Midbrain (tissue), 1 donor: ENCODE results near the gene ASXL2.

Source experiments
- DNase-seq: peaks from one replicate; lab custom pipeline; 2025; lab: John Stamatoyannopoulos, UW

Gene ASXL2

DNA sequence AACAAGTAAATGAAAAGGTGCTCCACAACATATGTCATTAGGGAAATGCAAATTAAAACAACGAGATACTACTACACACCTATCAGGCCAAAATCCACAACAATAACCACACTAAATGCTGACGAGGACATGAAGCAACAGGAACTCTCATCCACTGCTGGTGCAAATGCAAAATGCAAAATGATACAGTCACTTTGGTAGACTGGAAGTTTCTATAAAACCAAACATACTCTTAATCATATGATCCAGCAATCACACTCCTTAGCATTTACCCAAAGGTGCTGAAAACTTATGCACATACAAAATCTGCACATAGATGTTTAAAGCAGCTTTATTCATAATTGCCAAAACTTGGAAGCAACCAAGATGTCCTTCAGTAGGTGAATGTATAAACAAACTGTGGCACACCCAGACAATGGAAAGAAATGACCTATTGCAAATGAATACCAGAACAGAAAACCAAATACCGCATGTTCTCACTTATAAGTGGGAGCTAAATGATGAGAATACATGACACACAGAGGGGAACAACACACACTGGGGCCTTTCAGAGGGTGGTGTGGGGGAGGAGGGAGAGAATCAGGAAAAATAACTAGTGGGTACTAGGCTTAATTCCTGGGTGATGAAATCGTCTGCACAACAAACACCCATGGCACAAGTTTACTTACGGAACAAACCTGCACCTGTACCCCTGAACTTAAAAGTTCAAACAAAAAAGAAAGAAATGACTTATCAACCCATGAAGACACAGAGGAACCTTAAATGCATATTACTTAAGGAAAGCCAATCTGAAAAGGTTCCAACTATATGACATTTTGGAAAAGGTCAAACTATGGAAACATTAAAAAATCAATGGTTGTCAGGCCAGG is 80.4 kb downstream of the ASXL2 start:
- no peak for DNase-seq

GRCh38 chr2:25794544-25795276 is 83.6 kb downstream of the ASXL2 start:
- DNase-seq, result no peak

- DNase-seq, result no peak
Observed at GRCh38 chr2:25790074-25790790, 88.1 kb downstream of the ASXL2 start.

DNA sequence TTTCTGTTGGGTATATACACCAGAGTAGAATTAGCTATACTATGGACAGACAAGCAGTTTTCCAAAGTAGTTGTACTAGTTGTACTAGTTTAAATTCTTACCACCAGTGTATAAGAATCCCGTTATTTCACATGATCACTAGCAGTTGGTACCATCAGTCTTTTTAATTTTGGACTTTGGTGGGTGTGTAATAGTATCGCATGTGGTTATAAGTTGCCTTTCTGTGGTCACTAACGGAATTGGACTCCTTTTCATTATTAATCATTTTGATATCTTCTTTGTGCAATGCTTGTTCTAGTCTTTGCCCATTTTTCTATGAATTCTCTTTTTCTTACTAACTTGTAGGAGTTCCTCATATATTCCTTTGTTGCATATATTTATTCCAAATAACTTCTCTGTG is 89.8 kb downstream of the ASXL2 start:
- DNase-seq, result no peak

GRCh38 chr2:25787020-25787419 is 91.3 kb downstream of the ASXL2 start:
- DNase-seq, result no peak

DNA sequence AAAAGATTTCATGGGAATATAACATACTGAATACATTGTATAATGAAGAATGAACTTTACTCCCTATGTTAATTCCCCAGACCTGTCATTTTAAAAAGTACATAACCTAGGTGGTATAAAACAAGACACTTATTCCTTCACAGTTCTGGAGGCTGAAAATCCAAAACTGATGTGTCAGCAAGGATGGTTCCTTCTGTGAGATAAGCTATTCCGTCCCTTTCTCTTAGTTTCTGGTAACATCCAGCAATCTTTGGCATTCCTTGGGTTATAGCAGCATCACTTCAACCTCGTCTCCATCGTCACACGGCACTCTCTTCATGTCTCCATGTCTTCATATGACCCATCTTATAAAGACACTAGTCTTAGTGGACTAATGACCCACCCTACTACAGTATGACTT is 93.9 kb downstream of the ASXL2 start:
- no peak for DNase-seq

DNA sequence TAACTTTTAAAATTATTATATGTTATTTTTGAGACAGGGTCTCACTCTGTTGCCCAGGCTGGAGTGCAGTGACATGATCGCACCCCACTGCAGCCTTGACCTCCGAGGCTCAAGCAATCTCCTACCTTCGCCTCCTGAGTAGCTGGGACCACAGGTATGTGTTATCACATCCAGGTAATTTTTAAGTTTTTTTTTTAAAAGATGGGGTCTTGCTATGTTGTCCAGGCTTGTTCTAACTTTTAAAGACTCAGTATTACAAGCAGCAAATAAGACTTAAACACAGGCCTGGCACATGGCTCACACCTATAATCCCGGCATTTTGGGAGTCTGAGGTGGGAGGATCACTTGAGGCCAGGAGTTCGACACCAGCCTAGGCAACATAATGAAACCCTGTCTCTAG is 101.2 kb downstream of the ASXL2 start:
- DNase-seq, result no peak

DNA sequence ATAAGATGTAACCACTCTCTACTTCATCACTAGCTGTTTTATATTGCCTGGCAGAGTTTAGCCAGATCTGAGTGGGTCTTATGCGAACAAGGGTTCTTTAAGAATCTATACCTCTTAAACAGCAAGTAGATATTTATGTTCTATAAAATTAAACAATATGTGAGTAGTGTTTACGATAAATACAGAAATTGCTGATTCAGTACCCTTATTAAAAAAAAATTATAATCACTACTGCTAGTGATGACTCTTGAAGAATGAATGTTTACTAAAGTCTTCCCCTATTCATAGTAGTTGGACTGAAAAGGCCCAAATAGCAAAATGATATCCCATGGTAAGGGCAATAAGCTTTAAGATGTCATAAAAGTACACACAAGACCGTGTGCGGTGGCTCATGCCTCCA is 106.2 kb downstream of the ASXL2 start:
- DNase-seq, result no peak

GRCh38 chr2:25763575-25763974 is 114.7 kb downstream of the ASXL2 start:
- DNase-seq, result no peak

DNA sequence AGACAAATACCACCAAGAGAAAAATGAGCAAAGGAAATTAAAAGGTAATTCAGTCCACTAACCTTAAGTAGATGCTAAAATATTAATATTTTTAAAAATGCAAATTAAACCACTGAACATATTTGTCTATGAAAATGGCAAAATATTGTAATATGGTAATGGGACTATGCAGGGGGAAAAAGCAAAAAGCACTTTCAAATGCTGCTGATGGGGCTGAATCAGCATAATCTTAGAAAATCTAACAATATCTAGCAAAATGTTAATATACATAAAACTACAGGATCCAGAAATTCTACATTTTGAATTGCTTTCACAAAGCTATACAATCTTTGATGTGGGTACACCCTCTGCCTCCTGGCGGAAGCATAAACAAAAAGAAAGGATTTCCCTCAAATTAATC is 118.0 kb downstream of the ASXL2 start:
- DNase-seq, result no peak

DNA sequence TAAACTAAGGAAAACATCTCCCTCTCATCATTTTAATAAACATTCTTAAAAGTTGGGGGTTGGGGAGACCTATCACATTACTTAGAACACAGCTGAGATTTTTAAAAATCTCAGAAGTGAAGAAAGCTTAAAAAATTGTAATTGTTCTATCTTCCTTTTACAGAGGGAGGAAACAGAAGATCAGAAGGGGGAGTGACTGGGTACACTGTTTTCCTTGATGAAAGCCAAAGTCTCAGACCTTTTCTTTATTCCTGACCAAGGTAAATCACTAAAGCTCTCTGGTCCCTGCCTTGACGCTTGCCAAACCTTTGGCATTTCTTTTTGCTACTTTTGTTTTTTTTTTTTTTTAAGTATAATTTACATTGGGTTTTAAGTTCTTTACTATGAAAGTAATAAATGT is 119.9 kb downstream of the ASXL2 start:
- no peak for DNase-seq

DNA sequence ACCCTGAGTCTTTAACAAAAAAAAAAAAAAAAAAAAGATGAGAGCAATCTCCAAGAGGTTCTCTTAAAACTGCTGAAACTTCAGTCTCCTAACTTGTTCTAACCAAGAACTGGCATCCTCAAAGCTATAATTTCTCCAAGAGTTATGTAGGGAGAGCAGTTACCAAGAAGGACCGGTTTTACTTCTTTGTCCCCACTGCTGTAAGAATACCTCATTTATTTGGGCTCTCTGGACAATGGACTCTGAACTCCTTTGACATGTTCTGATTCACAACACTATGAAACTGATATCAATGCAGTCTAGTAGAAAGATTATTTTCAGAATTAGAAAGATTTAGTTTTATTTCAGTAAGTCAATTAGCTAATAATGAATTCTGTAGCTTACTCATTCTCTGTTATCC is 120.4 kb downstream of the ASXL2 start:
- no peak for DNase-seq

GRCh38 chr2:25756536-25756935 is 121.8 kb downstream of the ASXL2 start:
- no peak for DNase-seq

DNA sequence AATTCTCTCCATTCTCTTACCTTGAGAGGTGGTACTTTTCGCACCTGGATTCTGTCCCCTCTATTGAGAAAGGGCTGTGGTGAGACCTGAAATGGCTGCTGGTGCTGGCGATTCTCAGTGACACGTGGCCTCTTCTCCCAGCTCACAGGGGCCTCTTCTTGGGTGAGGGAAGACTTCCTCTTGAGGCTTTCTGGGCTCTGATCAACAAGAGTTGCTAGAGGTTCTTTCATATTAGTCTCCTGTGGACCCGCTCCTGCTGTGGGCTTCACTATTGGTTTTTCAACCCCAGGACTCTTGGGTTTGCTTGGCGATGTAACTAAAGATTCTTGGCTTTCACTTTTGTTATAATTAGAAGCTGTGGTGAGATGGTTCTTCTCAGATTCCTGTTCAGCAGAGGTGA is 128.6 kb downstream of the ASXL2 start:
- no peak for DNase-seq

DNA sequence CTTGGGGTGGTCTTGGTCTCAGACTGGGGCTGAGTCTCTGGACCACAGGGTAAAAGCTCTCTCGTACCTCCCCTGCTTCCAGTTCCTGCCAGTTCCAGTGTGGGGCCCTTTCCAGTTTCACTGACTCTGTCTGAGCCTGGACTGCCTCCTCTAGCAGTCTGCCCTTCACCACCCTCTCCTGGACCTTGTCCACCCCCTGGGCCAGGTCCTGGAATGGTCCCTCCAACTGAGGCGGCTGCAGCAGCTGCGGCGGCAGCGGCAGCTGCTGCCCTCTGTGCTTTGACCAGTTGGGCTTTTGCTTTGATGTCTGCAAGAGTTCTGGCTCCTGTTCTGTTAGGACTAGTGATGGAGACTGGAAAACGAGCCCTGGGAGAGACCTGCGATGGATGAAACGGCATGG is 134.2 kb downstream of the ASXL2 start:
- no peak for DNase-seq

DNA sequence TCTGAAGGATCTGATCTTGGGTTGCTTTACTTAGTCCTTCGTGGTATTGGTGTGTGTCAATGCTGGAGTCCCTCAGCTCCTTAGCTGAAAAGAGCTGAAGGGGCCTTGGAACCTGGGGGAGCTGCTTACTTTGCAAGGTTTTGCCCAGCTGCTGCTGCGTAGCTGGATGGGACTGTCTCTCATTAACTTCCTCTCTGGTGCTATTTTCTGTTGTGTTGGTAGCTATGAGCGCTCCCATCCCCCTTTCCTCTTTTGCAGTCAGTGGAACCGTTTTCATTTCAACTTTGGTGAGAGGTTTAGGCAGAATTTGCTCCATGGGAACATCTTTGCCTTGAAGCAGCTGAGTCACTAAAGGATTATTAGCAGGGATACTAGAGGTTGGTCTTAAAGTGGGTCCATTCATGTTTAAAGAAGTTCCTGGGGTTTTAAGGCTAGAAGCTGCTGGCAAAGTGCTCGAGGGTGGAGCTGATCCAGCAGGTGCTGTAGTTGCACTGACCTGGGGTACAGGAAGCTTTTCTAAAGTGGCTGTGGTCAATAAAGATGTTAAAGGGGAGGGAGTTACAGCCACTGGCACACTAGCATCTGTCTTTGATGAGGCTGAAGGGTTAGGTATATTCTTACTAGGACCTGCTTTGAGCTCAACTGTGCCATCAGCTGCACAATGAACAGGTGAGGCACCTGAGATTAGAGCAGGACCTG is 135.0 kb downstream of the ASXL2 start:
- DNase-seq, result no peak

- no peak for DNase-seq
Observed at GRCh38 chr2:25742501-25742900, 135.8 kb downstream of the ASXL2 start.

GRCh38 chr2:25740810-25741381 is 137.4 kb downstream of the ASXL2 start:
- no peak for DNase-seq

- DNase-seq, result no peak
Observed at GRCh38 chr2:25738383-25739343, 139.6 kb downstream of the ASXL2 start.

DNA sequence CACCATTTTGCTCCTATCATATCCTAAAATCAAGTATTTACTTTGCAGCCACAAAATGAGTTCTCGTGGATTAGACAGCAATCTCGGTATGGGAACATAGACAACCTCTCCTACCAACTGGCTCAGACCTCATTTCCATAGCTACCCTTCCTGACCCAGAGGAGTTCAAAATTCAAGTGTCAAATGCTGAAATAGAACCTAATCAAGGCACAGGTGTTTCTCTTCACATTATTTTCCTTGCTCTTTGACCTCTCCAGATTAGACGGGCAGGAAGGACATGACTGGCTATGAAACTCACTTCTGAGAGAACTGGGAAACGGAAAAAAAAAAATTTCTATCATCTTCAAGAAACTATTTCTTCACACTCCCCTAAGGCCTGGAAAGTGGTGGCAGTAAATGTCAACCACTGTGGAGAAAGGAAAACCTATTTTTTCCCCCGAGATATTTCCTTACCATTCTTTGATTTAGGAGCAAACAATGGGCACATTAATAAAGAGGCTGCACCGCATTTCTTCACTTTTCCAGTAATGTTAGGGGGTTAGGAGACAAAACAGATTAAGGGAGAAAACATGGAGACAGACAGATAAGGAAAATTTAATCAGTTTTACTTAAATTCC is 141.3 kb downstream of the ASXL2 start:
- DNase-seq, result no peak
